ENCODE results near the gene ZBTB16.

DNA sequence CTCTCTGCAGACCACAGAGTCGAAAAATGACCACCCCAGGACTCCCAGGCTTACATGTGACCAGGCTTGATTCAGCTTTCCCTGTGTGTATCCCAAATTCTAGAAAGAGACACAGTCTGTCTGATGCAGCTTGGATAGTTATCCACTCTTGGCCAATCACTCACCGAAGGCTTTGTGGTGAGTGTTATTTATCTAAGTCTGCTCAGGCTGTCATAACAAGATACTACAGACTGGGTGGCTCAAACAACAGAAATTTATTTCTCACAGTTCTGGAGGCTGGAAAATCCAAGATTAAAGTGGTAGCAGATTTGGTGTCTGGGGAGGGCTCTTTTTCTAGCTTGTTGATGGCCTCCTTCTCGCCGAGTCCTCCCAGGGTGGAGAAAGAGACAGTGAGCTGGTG, 63.2 kb downstream of the ZBTB16 start:
- TF ChIP-seq, protein P1, sequence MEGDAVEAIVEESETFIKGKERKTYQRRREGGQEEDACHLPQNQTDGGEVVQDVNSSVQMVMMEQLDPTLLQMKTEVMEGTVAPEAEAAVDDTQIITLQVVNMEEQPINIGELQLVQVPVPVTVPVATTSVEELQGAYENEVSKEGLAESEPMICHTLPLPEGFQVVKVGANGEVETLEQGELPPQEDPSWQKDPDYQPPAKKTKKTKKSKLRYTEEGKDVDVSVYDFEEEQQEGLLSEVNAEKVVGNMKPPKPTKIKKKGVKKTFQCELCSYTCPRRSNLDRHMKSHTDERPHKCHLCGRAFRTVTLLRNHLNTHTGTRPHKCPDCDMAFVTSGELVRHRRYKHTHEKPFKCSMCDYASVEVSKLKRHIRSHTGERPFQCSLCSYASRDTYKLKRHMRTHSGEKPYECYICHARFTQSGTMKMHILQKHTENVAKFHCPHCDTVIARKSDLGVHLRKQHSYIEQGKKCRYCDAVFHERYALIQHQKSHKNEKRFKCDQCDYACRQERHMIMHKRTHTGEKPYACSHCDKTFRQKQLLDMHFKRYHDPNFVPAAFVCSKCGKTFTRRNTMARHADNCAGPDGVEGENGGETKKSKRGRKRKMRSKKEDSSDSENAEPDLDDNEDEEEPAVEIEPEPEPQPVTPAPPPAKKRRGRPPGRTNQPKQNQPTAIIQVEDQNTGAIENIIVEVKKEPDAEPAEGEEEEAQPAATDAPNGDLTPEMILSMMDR (IDR thresholded peaks at IDR 0.05 in 8 of 11, conservative IDR thresholded peaks at IDR 0.05 in 3 of 11): no peak
- TF ChIP-seq POLR2A (IDR thresholded peaks at IDR 0.05): no peak

All from spleen (tissue), 7 donors.